Activated CD8-positive, alpha-beta memory T cell treated with anti-CD3 and anti-CD28 coated beads, Interleukin-2, amount 10 ng/mL, durations not matched to agents 7 days and 5 days (primary cell): ENCODE results near the gene ST13. TPM values are rescaled to one million over a fixed set of nuclear protein-coding genes. Genes with fewer than 3 reads are reported as not detected.
"Not testable (repeated sequence)": the region's sequence is repeated elsewhere in the genome, so short reads cannot be mapped to it uniquely, and the experiment has no call there.

Experiments used
- ATAC-seq: fragments of 150-1000 bp; cut with Tn5 transposase; one replicate; pipeline ENCODE4 v1.10.0; 2021; ENCODE audit warnings: moderate library complexity
- CTCF ChIA-PET: fragments of 350-600 bp; sonication (Branson Sonifier 250); formaldehyde crosslinking; loops from one replicate; lab custom pipeline; 2021; ENCODE audit warnings: antibody characterized with exemption; lab: Charles Lee
- DNase-seq: peaks from one replicate; pipeline ENCODE4 v3.0.0-alpha.2; 2020
- H3K27ac Mint-ChIP-seq: one replicate; pipeline ENCODE4 v1.8.0; 2021; ENCODE audit warnings: mild to moderate bottlenecking, mixed read lengths
- H3K27me3 Mint-ChIP-seq: one replicate; pipeline ENCODE4 v1.8.0; 2021; ENCODE audit warnings: mixed read lengths
- H3K36me3 Mint-ChIP-seq: one replicate; pipeline ENCODE4 v1.8.0; 2021; ENCODE audit warnings: mild to moderate bottlenecking, mixed read lengths
- H3K4me1 Mint-ChIP-seq: one replicate; pipeline ENCODE4 v1.8.0; 2021; ENCODE audit warnings: mixed read lengths
- H3K4me3 Mint-ChIP-seq: one replicate; pipeline ENCODE4 v1.8.0; 2021; ENCODE audit warnings: mild to moderate bottlenecking, moderate library complexity, mixed read lengths
- H3K9me3 Mint-ChIP-seq: one replicate; pipeline ENCODE4 v1.8.0; 2022; ENCODE audit warnings: low read depth, mixed read lengths
- microRNA-seq: library from miRNA; unstranded; fragments of <30 nt; microRNA quantifications from one replicate; pipeline ENCODE4 v1.2.0, GENCODE V29; 2022
- total RNA-seq, 2 experiments: library from RNA; stranded (reverse); gene quantifications; one replicate each; pipeline ENCODE4 v1.2.3, GENCODE V29; 2021

Gene ST13
- total RNA-seq, 2 experiments from 2014 or later, result 120 to 150 TPM

DNA sequence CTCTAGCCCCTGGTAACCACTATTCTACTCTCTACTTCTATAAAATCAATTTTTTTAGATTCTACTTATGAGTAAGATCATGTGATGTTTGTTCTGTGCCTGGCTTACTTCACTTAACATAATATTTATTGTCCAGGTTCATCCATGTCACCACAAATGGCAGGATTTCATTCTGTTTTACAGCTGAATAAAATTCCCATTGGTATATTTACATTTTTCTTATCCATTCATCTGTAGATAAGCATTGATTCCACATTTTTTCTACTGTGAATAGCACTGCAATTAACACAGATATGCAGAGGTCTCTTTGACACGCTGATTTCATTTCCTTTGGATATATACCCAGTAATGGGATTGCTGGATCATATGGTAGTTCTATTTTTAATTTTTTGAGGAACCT lies 53.1 kb downstream of the ST13 start:
- Mint-ChIP-seq H3K4me1 (no peaks in the 10 kb centered on the region), H3K36me3 (peaks cover 2% of the 10 kb centered on the region), H3K27me3 (no peaks in the 10 kb centered on the region), H3K27ac (no peak overlapping the region), H3K9me3 (no peaks in the 10 kb centered on the region), H3K4me3 (no peak overlapping the region)
- ATAC-seq (no peak), DNase-seq (no peak)
- CTCF ChIA-PET, result no interaction called here

DNA sequence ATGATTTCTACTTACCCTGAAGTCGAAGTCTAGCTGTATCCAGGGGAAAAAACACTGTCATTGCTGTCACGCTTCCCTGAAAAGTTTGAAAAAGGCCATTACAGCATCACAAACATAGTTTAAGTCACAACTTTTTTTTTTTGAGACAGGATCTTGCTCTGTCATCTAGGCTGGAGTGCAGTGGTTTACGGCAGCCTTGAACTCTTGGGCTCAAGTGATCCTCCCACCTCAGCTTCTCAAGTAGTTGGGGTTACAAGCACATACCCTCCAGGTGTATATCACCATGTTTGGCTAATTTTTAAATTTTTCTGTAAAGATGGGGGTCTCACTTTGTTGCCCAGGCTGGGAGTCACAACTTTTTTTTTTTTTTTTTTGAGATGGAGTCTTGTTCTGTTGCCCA lies 57.4 kb downstream of the ST13 start:
- Mint-ChIP-seq H3K36me3 (peaks cover 7% of the 10 kb centered on the region), H3K4me3 (no peak overlapping the region), H3K9me3 (no peaks in the 10 kb centered on the region), H3K27me3 (no peaks in the 10 kb centered on the region), H3K4me1 (no peaks in the 10 kb centered on the region), H3K27ac (no peak overlapping the region)
- CTCF ChIA-PET, result interaction anchor here (0.7 kb wide), 1 partner anchor 95 kb away, joined by 3 read pairs; no protein-coding TSS in a partner anchor
- DNase-seq (no peak), ATAC-seq (no peak)

DNA sequence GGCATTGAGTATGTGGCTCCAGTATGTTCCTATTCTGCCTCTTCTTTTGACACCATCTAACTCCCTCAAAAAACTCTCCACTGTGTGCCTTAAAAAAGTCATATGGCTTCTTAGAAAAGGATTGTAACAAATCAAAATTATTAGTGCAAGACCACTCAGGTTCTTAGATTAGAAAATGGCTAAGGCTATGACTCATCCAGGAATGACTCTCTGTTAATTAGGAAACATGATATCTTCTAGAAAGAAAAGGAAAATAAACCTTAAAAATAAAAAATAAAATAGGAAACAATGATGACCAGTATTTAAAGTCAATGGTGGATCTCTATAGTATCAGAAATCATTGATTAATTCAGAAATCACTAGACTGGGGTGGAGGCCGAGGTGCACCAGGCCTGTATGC lies 59.0 kb downstream of the ST13 start:
- Mint-ChIP-seq H3K27me3 (no peaks in the 10 kb centered on the region), H3K27ac (no peak overlapping the region), H3K9me3 (no peaks in the 10 kb centered on the region), H3K36me3 (peaks cover 17% of the 10 kb centered on the region), H3K4me1 (no peaks in the 10 kb centered on the region), H3K4me3 (no peak overlapping the region)
- ATAC-seq, result no peak
- DNase-seq, result no peak
- CTCF ChIA-PET, result no interaction called here

DNA sequence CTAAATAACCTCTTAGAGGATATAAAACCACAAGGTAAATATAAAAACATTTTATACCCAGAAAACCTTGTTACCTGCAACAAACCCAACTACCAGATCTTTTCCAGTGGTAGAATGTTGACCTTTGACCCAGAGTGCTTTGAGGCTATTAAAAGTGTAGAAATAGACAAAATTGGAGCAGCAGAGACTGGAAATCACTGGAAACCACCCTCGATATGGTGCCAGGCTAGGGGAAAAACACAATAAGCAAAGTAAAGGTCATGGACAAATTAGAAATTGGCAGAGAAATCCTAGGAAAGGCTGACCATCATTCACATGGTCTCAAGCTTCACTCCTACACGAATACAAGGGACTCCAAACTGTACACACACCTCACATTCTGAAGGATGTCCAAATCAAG lies 64.0 kb downstream of the ST13 start:
- H3K27me3 Mint-ChIP-seq, result no peaks in the 10 kb centered on the region
- H3K4me1 Mint-ChIP-seq, result peaks cover 3% of the 10 kb centered on the region
- H3K27ac Mint-ChIP-seq, result no peak overlapping the region
- no peak overlapping the region for H3K4me3 Mint-ChIP-seq
- H3K36me3 Mint-ChIP-seq, result peaks cover 34% of the 10 kb centered on the region
- H3K9me3 Mint-ChIP-seq, result no peaks in the 10 kb centered on the region
- CTCF ChIA-PET, result no interaction called here
- DNase-seq (no peak), ATAC-seq (no peak)

DNA sequence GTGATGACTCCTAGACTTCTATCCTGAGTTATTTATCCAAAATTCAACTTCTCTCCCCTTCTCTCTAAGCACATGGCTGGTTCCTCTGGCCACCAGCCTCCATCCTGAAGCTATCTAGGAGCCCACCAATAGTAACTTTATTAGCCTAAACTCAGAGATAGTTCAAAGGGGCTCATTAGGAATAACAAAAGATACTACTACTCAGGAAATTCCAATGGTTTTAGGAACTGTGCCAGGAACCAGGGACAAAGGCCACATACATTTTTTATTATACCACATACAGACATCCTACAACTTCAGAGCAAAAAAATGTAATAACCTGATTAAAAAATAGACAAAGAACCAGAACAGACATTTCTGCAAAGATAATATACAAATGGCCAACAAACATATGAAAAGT lies 65.2 kb downstream of the ST13 start:
- no peak for ATAC-seq
- CTCF ChIA-PET, result no interaction called here
- peaks cover 3% of the 10 kb centered on the region for H3K4me1 Mint-ChIP-seq

DNA sequence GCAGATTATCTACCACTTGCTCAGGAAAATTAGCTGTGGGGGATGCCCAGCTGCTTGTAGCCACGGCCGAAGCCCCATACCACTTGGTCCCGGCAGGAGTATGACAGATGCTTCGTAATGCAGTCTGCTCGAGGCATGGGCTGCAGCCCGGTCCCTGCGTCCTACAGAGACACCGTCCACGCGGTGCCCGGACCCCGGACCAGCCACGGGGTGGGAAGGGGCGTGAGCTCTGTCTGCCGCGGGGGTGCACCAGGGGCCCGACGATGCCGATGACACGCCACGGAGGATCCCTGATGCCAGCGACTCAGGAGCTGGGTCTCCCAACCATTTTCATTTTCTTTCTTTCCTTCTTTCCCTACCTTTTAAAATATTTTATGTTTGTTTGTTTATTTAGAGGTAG lies 67.3 kb downstream of the ST13 start:
- Mint-ChIP-seq H3K27me3 (no peaks in the 10 kb centered on the region), H3K4me1 (peaks cover 3% of the 10 kb centered on the region), H3K9me3 (no peaks in the 10 kb centered on the region), H3K27ac (no peak overlapping the region), H3K4me3 (no peak overlapping the region), H3K36me3 (peaks cover 32% of the 10 kb centered on the region)
- ATAC-seq, result no peak
- DNase-seq, result no peak
- CTCF ChIA-PET, result no interaction called here

More for the DNA sequence above, 65.2 kb downstream of the ST13 start:
- Mint-ChIP-seq H3K4me3 (no peak overlapping the region), H3K36me3 (peaks cover 34% of the 10 kb centered on the region), H3K27me3 (no peaks in the 10 kb centered on the region), H3K9me3 (no peaks in the 10 kb centered on the region), H3K27ac (no peak overlapping the region)
- DNase-seq, result no peak

DNA sequence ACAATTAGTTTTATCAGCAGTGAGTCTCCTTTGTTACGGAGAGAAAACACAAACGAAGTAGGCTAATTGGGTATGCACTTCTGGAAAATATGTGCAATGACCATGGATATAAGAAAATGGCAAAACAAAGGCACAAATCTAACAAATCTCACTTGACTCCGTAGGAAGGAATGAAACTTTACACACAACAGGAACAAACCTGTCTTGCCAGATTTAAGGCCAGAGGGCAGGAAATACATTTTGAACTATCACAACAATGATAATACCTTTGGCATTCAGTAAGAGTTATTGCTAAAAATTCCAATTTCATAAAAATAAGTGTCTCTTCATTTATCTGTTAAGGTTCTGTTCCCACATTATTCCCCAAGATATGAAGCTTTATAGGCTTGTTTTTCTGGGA lies 73.9 kb downstream of the ST13 start:
- Mint-ChIP-seq H3K4me1 (no peaks in the 10 kb centered on the region), H3K9me3 (no peaks in the 10 kb centered on the region), H3K27me3 (no peaks in the 10 kb centered on the region), H3K4me3 (no peak overlapping the region), H3K27ac (no peak overlapping the region), H3K36me3 (peaks cover 14% of the 10 kb centered on the region)
- DNase-seq, result no peak
- no peak for ATAC-seq
- CTCF ChIA-PET, result interaction anchor here (0.6 to 1.6 kb wide), 2 partner anchors 140 to 173 kb away, joined by 3 read pairs; no protein-coding TSS in a partner anchor

DNA sequence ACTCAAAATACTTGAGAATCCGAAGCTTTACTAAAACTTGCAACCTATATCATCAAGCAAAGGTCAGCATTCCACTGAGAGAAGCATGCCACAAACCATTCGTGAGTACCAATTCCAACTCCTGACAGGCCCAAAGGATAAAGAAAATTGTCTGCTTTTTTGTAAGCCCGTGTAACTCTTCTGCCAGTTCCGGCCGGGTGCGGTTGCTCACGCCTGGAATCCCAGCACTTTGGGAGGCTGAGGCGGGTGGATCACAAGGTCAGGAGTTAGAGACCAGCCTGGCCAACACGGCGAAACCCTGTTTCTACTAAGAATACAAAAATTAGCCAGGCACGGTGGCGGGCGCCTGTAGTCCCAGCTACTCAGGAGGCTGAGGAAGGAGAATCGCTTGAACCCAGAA lies 74.7 kb downstream of the ST13 start:
- H3K4me1 Mint-ChIP-seq, H3K27me3 Mint-ChIP-seq, H3K9me3 Mint-ChIP-seq, H3K4me3 Mint-ChIP-seq, H3K27ac Mint-ChIP-seq, DNase-seq, ATAC-seq, CTCF ChIA-PET: not testable (repeated sequence)
- peaks cover 21% of the 10 kb centered on the region for H3K36me3 Mint-ChIP-seq

Small RNA genes lying within 50 kb of the gene (microRNA-seq; reads per million reads assigned to microRNA genes)
- 2.6 reads per million for gene MIR4766

Other genes with a start within 250 kb of the ST13 start
- gene MRTFA, start 219.9 kb downstream of the ST13 start, total RNA-seq, result 10 to 100 TPM; 59.4 to 74.0 TPM
- not detected for gene MCHR1, start 177.2 kb downstream of the ST13 start, total RNA-seq
- 10 to 100 TPM; 19.0 to 24.5 TPM for gene SLC25A17, start 37.3 kb downstream of the ST13 start, total RNA-seq
- gene XPNPEP3, start 509 bp upstream of the ST13 start, total RNA-seq, result 10 to 100 TPM; 11.2 to 12.5 TPM
- gene DNAJB7, start 5.5 kb upstream of the ST13 start, total RNA-seq, result not detected
- 10 to 100 TPM; 76.9 to 82.8 TPM for gene RBX1, start 94.7 kb upstream of the ST13 start, total RNA-seq
- 10 to 100 TPM; 61.1 to 61.9 TPM for gene EP300, start 236.0 kb upstream of the ST13 start, total RNA-seq